CD14-positive monocyte (primary cell): Measurements from ENCODE around the gene APBA3. TPM values are rescaled to one million over a fixed set of nuclear protein-coding genes. Genes with fewer than 3 reads are reported as not detected.

ENCODE experiments used
- DNase-seq, 3 donors: peaks; one replicate each; pipeline ENCODE4 v3.0.0-alpha.2; 2011 to 2022
- H2AFZ ChIP-seq: 2 replicates; pipeline ENCODE4 v1.6.0; 2012; ENCODE audit warnings: mild to moderate bottlenecking, low read depth, low read length, inconsistent platforms; ENCODE audit not compliant: insufficient read depth, poor library complexity, severe bottlenecking
- H3K27ac ChIP-seq, 2 donors: 1 replicate in 1 of 2; 2 replicates in 1 of 2; pipeline ENCODE4 v1.5.1; 2012 to 2013; ENCODE audit warnings: low read length in 2 of 2, control low read depth in 1 of 2, inconsistent platforms in 1 of 2, low read depth in 1 of 2, mild to moderate bottlenecking in 1 of 2
- H3K27me3 ChIP-seq, 2 donors: one replicate each; pipeline versions ENCODE4 v1.6.0 to v1.6.1; 2011 to 2013; ENCODE audit warnings: low read length in 2 of 2; ENCODE audit not compliant: control insufficient read depth in 2 of 2, insufficient read depth in 2 of 2
- H3K36me3 ChIP-seq, 2 donors: replicated peaks in 1 of 2; 1 replicate in 1 of 2; 2 replicates in 1 of 2; pipeline versions ENCODE4 v1.5.1 to v1.6.1; 2012 to 2013; ENCODE audit warnings: low read length in 2 of 2, control low read depth in 1 of 2, inconsistent platforms in 1 of 2, mild to moderate bottlenecking in 1 of 2; ENCODE audit not compliant: insufficient read depth in 2 of 2, control insufficient read depth in 1 of 2
- H3K4me1 ChIP-seq, 2 donors: 1 replicate in 1 of 2; 2 replicates in 1 of 2; pipeline versions ENCODE4 v1.5.1 to v1.6.1; 2012 to 2013; ENCODE audit warnings: low read length in 2 of 2, control low read depth in 1 of 2, inconsistent platforms in 1 of 2, mild to moderate bottlenecking in 1 of 2, moderate library complexity in 1 of 2; ENCODE audit not compliant: insufficient read depth in 2 of 2, control insufficient read depth in 1 of 2
- H3K4me2 ChIP-seq: replicated peaks from 2 replicates; pipeline ENCODE3; 2012; ENCODE audit warnings: low read length, moderate library complexity, mild to moderate bottlenecking; ENCODE audit not compliant: poor library complexity, severe bottlenecking; ENCODE audit errors: extremely low read depth
- H3K4me3 ChIP-seq, 3 experiments: fragments of 200-600 bp in 1 of 3; sonication (generic) in 1 of 3; replicated peaks in 1 of 3; 1 replicate in 2 of 3; 2 replicates in 1 of 3; pipeline ENCODE4 v1.5.1; 2011 to 2013; ENCODE audit warnings: low read length in 3 of 3, mild to moderate bottlenecking in 3 of 3, control low read depth in 2 of 3, low read depth in 2 of 3, inconsistent platforms in 1 of 3, moderate library complexity in 1 of 3
- H3K79me2 ChIP-seq: 2 replicates; pipeline ENCODE4 v1.6.0; 2012; ENCODE audit warnings: mild to moderate bottlenecking, control low read depth, inconsistent platforms, low read length, moderate library complexity; ENCODE audit not compliant: insufficient read depth
- H3K9ac ChIP-seq: 2 replicates; pipeline ENCODE4 v1.6.0; 2017; ENCODE audit warnings: low read length, mild to moderate bottlenecking; ENCODE audit not compliant: insufficient read depth, poor library complexity, severe bottlenecking
- H3K9me3 ChIP-seq, 2 donors: replicated peaks in 1 of 2; 1 replicate in 1 of 2; 2 replicates in 1 of 2; pipeline versions ENCODE4 v1.5.1 to v1.6.1; 2012 to 2013; ENCODE audit warnings: low read length in 2 of 2, control low read depth in 1 of 2; ENCODE audit not compliant: control insufficient read depth in 1 of 2, insufficient read depth in 1 of 2
- H4K20me1 ChIP-seq: 2 replicates; pipeline ENCODE4 v1.6.0; 2012; ENCODE audit warnings: mild to moderate bottlenecking, low read length, control low read depth, moderate library complexity; ENCODE audit not compliant: insufficient read depth
- H3K27ac Mint-ChIP-seq, 7 donors: one replicate each; pipeline ENCODE4 v1.8.0; 2020; ENCODE audit warnings: mild to moderate bottlenecking in 7 of 7, mixed read lengths in 7 of 7, moderate library complexity in 6 of 7, inconsistent platforms in 2 of 7
- H3K27me3 Mint-ChIP-seq, 3 donors: one replicate each; pipeline ENCODE4 v1.8.0; 2021 to 2022; ENCODE audit warnings: low read depth in 3 of 3, mild to moderate bottlenecking in 3 of 3, mixed read lengths in 3 of 3, moderate library complexity in 3 of 3, inconsistent platforms in 1 of 3
- H3K36me3 Mint-ChIP-seq, 2 donors: one replicate each; pipeline ENCODE4 v1.8.0; 2020; ENCODE audit warnings: mixed read lengths in 2 of 2, inconsistent platforms in 1 of 2, mild to moderate bottlenecking in 1 of 2
- H3K4me1 Mint-ChIP-seq: one replicate; pipeline ENCODE4 v1.8.0; 2020; ENCODE audit warnings: mild to moderate bottlenecking, mixed read lengths
- H3K4me3 Mint-ChIP-seq, 2 donors: one replicate each; pipeline ENCODE4 v1.8.0; 2020; ENCODE audit warnings: mild to moderate bottlenecking in 2 of 2, mixed read lengths in 2 of 2, moderate library complexity in 1 of 2
- H3K9me3 Mint-ChIP-seq, 7 donors: one replicate each; pipeline ENCODE4 v1.8.0; 2020 to 2022; ENCODE audit warnings: mixed read lengths in 7 of 7, mild to moderate bottlenecking in 6 of 7, moderate library complexity in 6 of 7, inconsistent platforms in 2 of 7
- WGBS: methylation state at CpG from one replicate; pipeline ENCODE4 v1.1.5; 2013; ENCODE audit warnings: missing lambda C conversion rate; ENCODE audit not compliant: insufficient coverage; 5-methylcytosine and 5-hydroxymethylcytosine counted together
- intact Hi-C, 2 donors: fragments of 100-400 bp; cut with micrococcal nuclease; formaldehyde crosslinking; loops; one replicate each; pipeline versions ENCODE4 v1.15.0 to v1.15.1; 2023
- polyA plus RNA-seq, 3 donors: library from polyadenylated mRNA; depleted of rRNA in 1 of 3; unstranded in 2 of 3; stranded (reverse) in 1 of 3; fragments of 300-500 nt in 2 of 3; fragments of >200 nt in 1 of 3; fragmentation: Illumina TruSeq in 2 of 3; gene quantifications; 1 replicate in 2 of 3; 2 replicates in 1 of 3; pipeline ENCODE4 v1.2.3, GENCODE V29; 2012 to 2021
- TF ChIP-seq, protein P1 (sequence below): fragments of 200-600 bp; IDR thresholded peaks from one replicate; pipeline ENCODE4 v1.8.0; 2022; ENCODE audit warnings: antibody characterized with exemption, mild to moderate bottlenecking

APBA3 gene
- polyA plus RNA-seq, 3 donors = 14.5 to 23.1 (median 16.1) TPM

- H3K36me3 ChIP-seq = no peaks in the 10 kb centered on the region
- no peak overlapping the region for H2AFZ ChIP-seq
- peaks cover 8 to 12% of the 10 kb centered on the region in 2 donors for H3K4me1 ChIP-seq
- Mint-ChIP-seq H3K27ac (no peak overlapping the region), H3K9me3 (peaks cover 0 to 10% (median 5%) of the 10 kb centered on the region in 7 donors), H3K36me3 (peaks cover 0 to 2% of the 10 kb centered on the region in 2 donors), H3K4me1 (peaks cover 7% of the 10 kb centered on the region), H3K4me3 (no peak overlapping the region), H3K27me3 (peaks cover 40 to 48% (median 45%) of the 10 kb centered on the region in 3 donors)
- intact Hi-C loops = no loop called here
- H3K9me3 ChIP-seq = peaks cover 7 to 9% of the 10 kb centered on the region in 2 donors
- H3K27ac ChIP-seq = no peak overlapping the region
- no peaks in the 10 kb centered on the region for H4K20me1 ChIP-seq
- no peak for DNase-seq
- H3K4me2 ChIP-seq = no peak overlapping the region
- H3K27me3 ChIP-seq = peaks cover 10 to 33% of the 10 kb centered on the region in 2 donors
- H3K79me2 ChIP-seq = no peaks in the 10 kb centered on the region
- WGBS = 93% methylated on average over 5 of the region's 10 CpGs
- TF ChIP-seq, protein P1, sequence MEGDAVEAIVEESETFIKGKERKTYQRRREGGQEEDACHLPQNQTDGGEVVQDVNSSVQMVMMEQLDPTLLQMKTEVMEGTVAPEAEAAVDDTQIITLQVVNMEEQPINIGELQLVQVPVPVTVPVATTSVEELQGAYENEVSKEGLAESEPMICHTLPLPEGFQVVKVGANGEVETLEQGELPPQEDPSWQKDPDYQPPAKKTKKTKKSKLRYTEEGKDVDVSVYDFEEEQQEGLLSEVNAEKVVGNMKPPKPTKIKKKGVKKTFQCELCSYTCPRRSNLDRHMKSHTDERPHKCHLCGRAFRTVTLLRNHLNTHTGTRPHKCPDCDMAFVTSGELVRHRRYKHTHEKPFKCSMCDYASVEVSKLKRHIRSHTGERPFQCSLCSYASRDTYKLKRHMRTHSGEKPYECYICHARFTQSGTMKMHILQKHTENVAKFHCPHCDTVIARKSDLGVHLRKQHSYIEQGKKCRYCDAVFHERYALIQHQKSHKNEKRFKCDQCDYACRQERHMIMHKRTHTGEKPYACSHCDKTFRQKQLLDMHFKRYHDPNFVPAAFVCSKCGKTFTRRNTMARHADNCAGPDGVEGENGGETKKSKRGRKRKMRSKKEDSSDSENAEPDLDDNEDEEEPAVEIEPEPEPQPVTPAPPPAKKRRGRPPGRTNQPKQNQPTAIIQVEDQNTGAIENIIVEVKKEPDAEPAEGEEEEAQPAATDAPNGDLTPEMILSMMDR = no peak
- no peak overlapping the region for H3K4me3 ChIP-seq
- H3K9ac ChIP-seq = no peak overlapping the region
Observed at GRCh38 chr19:3803986-3804385, 42.5 kb upstream of the APBA3 start.

DNA sequence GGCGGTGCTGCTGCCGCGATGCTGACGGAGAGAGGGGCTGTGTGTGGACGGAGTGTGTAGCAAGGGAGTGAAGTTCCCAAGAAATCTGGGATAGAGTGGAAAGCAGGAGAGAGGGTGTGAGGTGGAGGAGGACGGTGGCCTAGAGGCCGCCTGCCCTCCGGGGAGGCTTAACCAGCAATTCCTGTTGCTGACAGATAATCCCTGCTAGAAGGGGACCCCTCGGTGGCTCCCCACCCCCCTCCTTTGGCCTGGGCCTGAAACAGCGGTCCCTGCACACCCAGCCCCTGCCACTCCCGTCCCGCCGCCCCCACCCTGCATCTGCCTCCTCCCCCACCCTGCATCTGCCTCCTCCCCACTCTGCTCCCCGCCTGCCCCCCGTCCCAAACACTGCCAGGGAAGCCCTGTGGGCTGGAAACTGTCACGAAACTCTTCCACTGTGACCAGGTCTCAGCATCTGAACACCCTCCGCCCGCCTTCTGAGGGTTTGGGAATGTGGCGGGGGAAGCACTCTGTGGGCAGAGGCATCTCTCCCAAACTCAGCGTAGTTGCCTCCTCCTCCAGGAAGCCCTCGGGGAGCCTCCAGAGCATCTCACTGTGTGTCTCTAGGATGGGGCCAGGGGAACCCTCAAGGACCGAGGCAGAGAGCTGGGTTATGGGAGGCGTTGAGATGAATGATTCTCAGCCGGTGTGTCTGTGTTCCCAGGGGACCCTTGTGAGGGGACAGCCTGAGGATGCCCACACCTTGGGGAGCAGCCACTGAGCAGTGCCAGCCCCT lies 41.8 kb upstream of the APBA3 start:
- H3K79me2 ChIP-seq = no peaks in the 10 kb centered on the region
- no peak overlapping the region for H3K4me3 Mint-ChIP-seq
- peaks cover 44 to 51% (median 48%) of the 10 kb centered on the region in 3 donors for H3K27me3 Mint-ChIP-seq
- peaks cover 7% of the 10 kb centered on the region for H3K4me1 Mint-ChIP-seq
- WGBS = 98% methylated on average over 14 of the region's 24 CpGs
- H3K36me3 Mint-ChIP-seq = peaks cover 0 to 2% of the 10 kb centered on the region in 2 donors
- peaks cover 10 to 34% of the 10 kb centered on the region in 2 donors for H3K27me3 ChIP-seq
- H2AFZ ChIP-seq = no peak overlapping the region
- no peak overlapping the region for H3K9ac ChIP-seq
- H3K36me3 ChIP-seq = no peaks in the 10 kb centered on the region
- H3K9me3 Mint-ChIP-seq = peaks cover 0 to 9% (median 3%) of the 10 kb centered on the region in 7 donors
- H4K20me1 ChIP-seq = no peaks in the 10 kb centered on the region
- H3K4me1 ChIP-seq = peaks cover 8 to 12% of the 10 kb centered on the region in 2 donors
- H3K9me3 ChIP-seq = peaks cover 7 to 9% of the 10 kb centered on the region in 2 donors
- no peak overlapping the region for H3K4me3 ChIP-seq
- TF ChIP-seq, protein P1 = no peak
- H3K4me2 ChIP-seq = no peak overlapping the region
- DNase-seq = no peak
- peak overlapping the region in 1 of 7 donors; percentile 83 for H3K27ac Mint-ChIP-seq
- intact Hi-C loops = no loop called here
- no peak overlapping the region for H3K27ac ChIP-seq
